Mesenchymal stem cell (in vitro differentiated cells and primary cell): ENCODE data around the gene SLC25A20.
A peak's percentile ranks its signal among the peaks of the same experiment; 100 is the strongest.

Source experiments
- DNase-seq: peaks from one replicate; pipeline ENCODE4 v3.0.0-alpha.2; 2013
- H2AFZ ChIP-seq: one replicate; pipeline ENCODE4 v1.6.1; 2013; ENCODE audit warnings: low read depth, mild to moderate bottlenecking, control low read depth, inconsistent platforms, low read length, moderate library complexity
- H2AK5ac ChIP-seq: 2 replicates; pipeline ENCODE4 v1.6.1; 2013; ENCODE audit warnings: low read length, moderate library complexity, mild to moderate bottlenecking, inconsistent platforms; ENCODE audit not compliant: severe bottlenecking
- H2BK120ac ChIP-seq: one replicate; pipeline ENCODE4 v1.6.1; 2013; ENCODE audit warnings: low read depth, mild to moderate bottlenecking, inconsistent platforms, low read length, moderate library complexity
- H2BK12ac ChIP-seq, 2 experiments: one replicate each; pipeline ENCODE4 v1.6.1; 2013; ENCODE audit warnings: inconsistent platforms in 2 of 2, low read length in 2 of 2, mild to moderate bottlenecking in 2 of 2, moderate library complexity in 2 of 2, control low read depth in 1 of 2
- H2BK15ac ChIP-seq: one replicate; pipeline ENCODE4 v1.6.1; 2013; ENCODE audit warnings: mild to moderate bottlenecking, low read depth, inconsistent platforms; ENCODE audit not compliant: poor library complexity, severe bottlenecking
- H2BK5ac ChIP-seq: 2 replicates; pipeline ENCODE4 v1.6.1; 2013; ENCODE audit warnings: low read depth, mild to moderate bottlenecking, low read length, control low read depth, inconsistent platforms; ENCODE audit not compliant: poor library complexity, severe bottlenecking
- H3K14ac ChIP-seq, 2 experiments: one replicate each; pipeline ENCODE4 v1.6.1; 2013; ENCODE audit warnings: inconsistent platforms in 2 of 2, low read length in 2 of 2, control low read depth in 1 of 2, mild to moderate bottlenecking in 1 of 2, moderate library complexity in 1 of 2
- H3K18ac ChIP-seq, 2 experiments: one replicate each; pipeline ENCODE4 v1.6.1; 2013; ENCODE audit warnings: inconsistent platforms in 2 of 2, low read length in 2 of 2, control low read depth in 1 of 2, low read depth in 1 of 2, mild to moderate bottlenecking in 1 of 2
- H3K23ac ChIP-seq, 2 experiments: one replicate each; pipeline ENCODE4 v1.6.1; 2013; ENCODE audit warnings: inconsistent platforms in 2 of 2, low read length in 2 of 2, mild to moderate bottlenecking in 2 of 2, moderate library complexity in 2 of 2, control low read depth in 1 of 2
- H3K27ac ChIP-seq: 2 replicates; pipeline ENCODE4 v1.5.1; 2013; ENCODE audit warnings: mild to moderate bottlenecking, moderate library complexity, low read length, control low read depth, inconsistent platforms; ENCODE audit not compliant: poor library complexity, severe bottlenecking
- H3K27me3 ChIP-seq, 2 experiments: 2 replicates each; pipeline versions ENCODE4 v1.6.1 to v1.7.0; 2013; ENCODE audit warnings: low read length in 2 of 2, mild to moderate bottlenecking in 2 of 2, moderate library complexity in 2 of 2, control low read depth in 1 of 2, inconsistent platforms in 1 of 2; ENCODE audit not compliant: control insufficient read depth in 1 of 2, insufficient read depth in 1 of 2
- H3K36me3 ChIP-seq, 2 experiments: 2 replicates each; pipeline versions ENCODE4 v1.6.1 to v1.7.0; 2013; ENCODE audit warnings: low read length in 2 of 2, control low read depth in 1 of 2, inconsistent platforms in 1 of 2, low read depth in 1 of 2, mild to moderate bottlenecking in 1 of 2; ENCODE audit not compliant: insufficient read depth in 2 of 2, control insufficient read depth in 1 of 2
- H3K4ac ChIP-seq, 2 experiments: one replicate each; pipeline ENCODE4 v1.6.1; 2013; ENCODE audit warnings: inconsistent platforms in 2 of 2, low read length in 2 of 2, mild to moderate bottlenecking in 2 of 2, moderate library complexity in 2 of 2, control low read depth in 1 of 2, low read depth in 1 of 2
- H3K4me1 ChIP-seq: 2 replicates; pipeline ENCODE4 v1.6.1; 2013; ENCODE audit warnings: low read depth, low read length, control low read depth; ENCODE audit not compliant: control insufficient read depth, insufficient read depth
- H3K4me2 ChIP-seq: 2 replicates; pipeline ENCODE4 v1.6.1; 2013; ENCODE audit warnings: low read length, mild to moderate bottlenecking, inconsistent platforms; ENCODE audit not compliant: poor library complexity, severe bottlenecking
- H3K4me3 ChIP-seq, 2 experiments: 2 replicates each; pipeline versions ENCODE4 v1.5.1 to v1.7.0; 2013; ENCODE audit warnings: low read length in 2 of 2, mild to moderate bottlenecking in 2 of 2, control low read depth in 1 of 2, low read depth in 1 of 2; ENCODE audit not compliant: insufficient read depth in 1 of 2
- H3K79me1 ChIP-seq: replicated peaks from 2 replicates; pipeline ENCODE4 v1.6.1; 2013; ENCODE audit warnings: mild to moderate bottlenecking, control low read depth, low read length, inconsistent platforms; ENCODE audit not compliant: poor library complexity, severe bottlenecking
- H3K9ac ChIP-seq: 2 replicates; pipeline ENCODE4 v1.7.0; 2013; ENCODE audit warnings: mild to moderate bottlenecking, low read length, moderate library complexity
- H3K9me3 ChIP-seq: 2 replicates; pipeline ENCODE4 v1.7.0; 2013; ENCODE audit warnings: mild to moderate bottlenecking, low read length; ENCODE audit not compliant: control insufficient read depth
- H4K8ac ChIP-seq: one replicate; pipeline ENCODE4 v1.6.1; 2013; ENCODE audit warnings: inconsistent platforms, mild to moderate bottlenecking, low read length, moderate library complexity
- H4K91ac ChIP-seq: one replicate; pipeline ENCODE4 v1.6.1; 2013; ENCODE audit warnings: mild to moderate bottlenecking, low read length, inconsistent platforms
- WGBS: methylation state at CpG from one replicate; pipeline ENCODE4 v1.1.7; 2013; ENCODE audit warnings: mixed read lengths; 5-methylcytosine and 5-hydroxymethylcytosine counted together

Gene SLC25A20

GRCh38 chr3:48826451-48826850 lies 72.2 kb downstream of the SLC25A20 start:
- DNase-seq, result peak; percentile 67
- no peak overlapping the region for H3K14ac ChIP-seq
- H2BK15ac ChIP-seq, result no peak overlapping the region
- peak overlapping the region in 1 of 2 experiments; percentile 20 for H3K4me3 ChIP-seq
- H3K79me1 ChIP-seq, result peaks cover 23% of the 10 kb centered on the region
- H3K4me2 ChIP-seq, result no peak overlapping the region
- H2AFZ ChIP-seq, result no peak overlapping the region
- 55% methylated on average over 2 of the region's 2 CpGs for WGBS
- H2BK5ac ChIP-seq, result no peak overlapping the region
- no peak overlapping the region for H4K91ac ChIP-seq
- no peak overlapping the region for H2BK12ac ChIP-seq
- H3K4me1 ChIP-seq, result peaks cover 2% of the 10 kb centered on the region
- H3K36me3 ChIP-seq, result peaks cover 0 to 3% of the 10 kb centered on the region in 2 experiments
- no peak overlapping the region for H3K27ac ChIP-seq
- no peak overlapping the region for H3K18ac ChIP-seq
- peak overlapping the region; percentile 72 for H3K9ac ChIP-seq
- H2BK120ac ChIP-seq, result no peak overlapping the region
- H3K23ac ChIP-seq, result no peak overlapping the region
- H4K8ac ChIP-seq, result no peak overlapping the region
- H3K4ac ChIP-seq, result no peak overlapping the region
- no peak overlapping the region for H2AK5ac ChIP-seq
- H3K9me3 ChIP-seq, result no peaks in the 10 kb centered on the region
- H3K27me3 ChIP-seq, result no peaks in the 10 kb centered on the region

GRCh38 chr3:48820612-48821324 lies 77.9 kb downstream of the SLC25A20 start:
- Histone ChIP-seq H3K4me1 (no peaks in the 10 kb centered on the region), H2BK5ac (no peak overlapping the region), H3K4ac (no peak overlapping the region), H2BK120ac (no peak overlapping the region), H2BK12ac (no peak overlapping the region), H3K27ac (no peak overlapping the region), H3K18ac (no peak overlapping the region), H3K36me3 (peaks cover 0 to 3% of the 10 kb centered on the region in 2 experiments), H2AFZ (no peak overlapping the region), H4K91ac (no peak overlapping the region), H3K9me3 (no peaks in the 10 kb centered on the region), H3K27me3 (no peaks in the 10 kb centered on the region), H3K4me3 (peak overlapping the region in 1 of 2 experiments; percentile 22), H3K79me1 (peaks cover 28% of the 10 kb centered on the region), H4K8ac (no peak overlapping the region), H2AK5ac (no peak overlapping the region), H2BK15ac (no peak overlapping the region), H3K9ac (no peak overlapping the region), H3K14ac (peak overlapping the region in 1 of 2 experiments; percentile 20), H3K4me2 (no peak overlapping the region), H3K23ac (peak overlapping the region in 1 of 2 experiments; percentile 36)
- WGBS, result no CpG with 5 or more reads among the region's 2 CpGs
- DNase-seq, result peak; percentile 58

DNA sequence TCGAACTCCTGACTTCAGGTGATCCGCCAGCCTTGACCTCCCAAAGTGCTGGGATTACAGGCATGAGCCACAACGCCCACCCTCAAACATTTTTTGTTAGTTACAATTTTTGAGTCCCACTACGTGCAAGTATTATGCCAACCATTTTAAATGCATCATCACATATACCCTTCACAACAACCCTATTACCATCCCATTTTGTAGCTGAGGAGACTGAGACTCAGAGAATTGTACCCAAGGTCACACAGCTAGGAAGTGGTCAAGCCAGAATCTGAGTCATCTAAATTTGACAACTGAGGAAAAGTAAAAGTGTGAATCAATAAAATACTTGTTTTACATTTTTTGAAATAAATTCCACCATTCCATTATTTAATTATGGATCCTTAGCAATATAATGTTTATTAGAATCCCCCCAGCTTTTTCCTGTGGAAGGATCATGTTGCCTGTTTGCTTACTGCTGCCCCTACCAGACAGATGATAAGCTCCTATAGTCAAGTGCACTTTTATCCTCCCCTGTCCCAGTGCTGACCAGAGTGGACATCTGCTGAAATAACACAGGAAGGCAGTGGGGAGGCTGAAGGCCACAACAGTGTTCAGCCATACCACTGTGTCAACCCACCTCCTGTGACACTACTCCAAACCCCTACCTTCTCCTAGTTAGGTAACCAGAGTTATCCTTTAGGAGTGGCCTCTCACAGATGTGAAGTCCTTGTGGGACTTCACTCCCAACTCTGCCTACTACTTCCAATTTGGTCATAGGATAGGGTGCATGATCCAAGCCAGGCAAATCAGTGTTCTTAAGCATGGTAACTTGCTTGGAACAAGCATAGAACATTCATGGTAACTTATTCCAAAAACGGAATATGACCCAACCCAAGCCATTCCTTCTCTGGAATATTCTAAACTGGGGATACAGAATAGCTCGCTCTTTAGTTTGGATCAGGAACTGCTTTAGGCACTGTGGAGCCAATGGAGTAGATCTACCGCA lies 79.2 kb downstream of the SLC25A20 start:
- Histone ChIP-seq H3K9me3 (no peaks in the 10 kb centered on the region), H3K18ac (no peak overlapping the region), H2AK5ac (no peak overlapping the region), H3K9ac (no peak overlapping the region), H4K91ac (no peak overlapping the region), H2BK5ac (no peak overlapping the region), H2BK15ac (no peak overlapping the region), H3K4me1 (no peaks in the 10 kb centered on the region), H3K4ac (no peak overlapping the region), H2BK12ac (no peak overlapping the region), H3K14ac (no peak overlapping the region), H3K27me3 (no peaks in the 10 kb centered on the region), H2BK120ac (no peak overlapping the region), H3K36me3 (peaks cover 0 to 3% of the 10 kb centered on the region in 2 experiments), H3K4me3 (no peak overlapping the region), H3K23ac (no peak overlapping the region), H3K4me2 (no peak overlapping the region), H3K79me1 (peaks cover 25% of the 10 kb centered on the region), H3K27ac (no peak overlapping the region), H4K8ac (no peak overlapping the region), H2AFZ (no peak overlapping the region)
- DNase-seq, result no peak
- WGBS, result 97% methylated on average over 7 of the region's 7 CpGs

DNA sequence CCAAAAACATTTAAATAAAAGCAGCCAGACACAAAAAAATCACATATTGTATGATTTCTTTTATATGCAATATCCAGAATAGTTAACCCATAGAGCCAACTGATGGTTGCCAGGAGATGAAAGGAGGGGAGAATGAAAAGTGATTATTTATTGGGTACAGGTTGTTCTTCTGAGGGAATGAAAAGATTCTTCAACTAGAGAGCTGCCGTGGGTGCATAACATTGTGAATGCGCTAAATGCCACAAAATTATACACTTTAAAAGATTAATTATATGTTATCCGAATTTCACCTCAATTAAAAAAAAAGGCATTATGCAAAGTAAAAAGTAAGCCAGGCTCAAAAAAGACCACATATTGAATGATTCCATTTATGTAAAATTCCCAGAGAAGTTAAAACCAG lies 87.2 kb downstream of the SLC25A20 start:
- WGBS, result no CpG with 5 or more reads among the region's 3 CpGs
- Histone ChIP-seq H3K9me3 (no peaks in the 10 kb centered on the region), H2BK120ac (no peak overlapping the region), H3K4ac (no peak overlapping the region), H3K4me1 (no peaks in the 10 kb centered on the region), H2BK15ac (no peak overlapping the region), H3K23ac (no peak overlapping the region), H3K9ac (no peak overlapping the region), H3K36me3 (no peaks in the 10 kb centered on the region), H4K8ac (no peak overlapping the region), H3K27ac (no peak overlapping the region), H3K18ac (no peak overlapping the region), H3K4me2 (no peak overlapping the region), H4K91ac (no peak overlapping the region), H3K79me1 (peaks cover 23% of the 10 kb centered on the region), H3K27me3 (no peaks in the 10 kb centered on the region), H3K4me3 (no peak overlapping the region), H2AFZ (no peak overlapping the region), H2BK5ac (no peak overlapping the region), H2AK5ac (no peak overlapping the region), H3K14ac (no peak overlapping the region), H2BK12ac (no peak overlapping the region)
- no peak for DNase-seq
